Transverse colon (tissue), 4 donors: ENCODE data around the gene MED27. TPM values are rescaled to one million over a fixed set of nuclear protein-coding genes. Genes with fewer than 3 reads are reported as not detected.

Experiments used
- DNase-seq: peaks from one replicate; pipeline ENCODE4 v3.0.0-alpha.2; 2019
- H3K27ac ChIP-seq, 4 donors: fragments of 200-600 bp; sonication (generic); 2 replicates each; pipeline ENCODE4 v1.5.1; 2016 to 2018; ENCODE audit warnings: inconsistent platforms in 4 of 4
- H3K27me3 ChIP-seq: fragments of 200-600 bp; sonication (generic); 2 replicates; pipeline ENCODE4 v1.5.1; 2017; ENCODE audit warnings: inconsistent platforms
- H3K36me3 ChIP-seq, 4 donors: fragments of 200-600 bp; sonication (generic); 2 replicates each; pipeline ENCODE4 v1.5.1; 2017 to 2019; ENCODE audit warnings: inconsistent platforms in 4 of 4
- H3K4me1 ChIP-seq, 4 donors: fragments of 200-600 bp; sonication (generic); 2 replicates each; pipeline ENCODE4 v1.5.1; 2017 to 2020; ENCODE audit warnings: inconsistent platforms in 4 of 4
- H3K4me3 ChIP-seq, 4 donors: fragments of 200-600 bp; sonication (generic); 1 replicate in 1 of 4; 2 replicates in 3 of 4; pipeline versions ENCODE4 v1.5.1 to v1.6.1; 2017 to 2019; ENCODE audit warnings: inconsistent platforms in 4 of 4
- H3K9me3 ChIP-seq, 2 donors: fragments of 200-600 bp; sonication (generic); 2 replicates each; pipeline ENCODE4 v1.5.1; 2017 to 2019; ENCODE audit warnings: inconsistent platforms in 2 of 2
- CTCF ChIP-seq, 5 experiments: fragments of 200-600 bp in 3 of 5; fragments of 450-650 bp in 2 of 5; sonication (generic) in 3 of 5; IDR thresholded peaks; 1 replicate in 2 of 5; 2 replicates in 3 of 5; pipeline ENCODE4 v1.5.1; 2016 to 2017; ENCODE audit warnings: antibody characterized with exemption in 5 of 5, inconsistent platforms in 3 of 5, mild to moderate bottlenecking in 2 of 5, moderate library complexity in 1 of 5
- EP300 ChIP-seq: sonication (generic); formaldehyde crosslinking; IDR thresholded peaks from one replicate; pipeline ENCODE4 v1.6.1; 2017; ENCODE audit warnings: antibody characterized with exemption, low read depth
- POLR2A ChIP-seq: fragments of 450-650 bp; IDR thresholded peaks from one replicate; pipeline ENCODE4 v1.6.1; 2016; ENCODE audit warnings: antibody characterized with exemption, mild to moderate bottlenecking, moderate library complexity
- POLR2AphosphoS5 ChIP-seq, 3 donors: sonication (generic); formaldehyde crosslinking; IDR thresholded peaks; one replicate each; pipeline ENCODE4 v1.6.1; 2016; ENCODE audit warnings: antibody characterized with exemption in 3 of 3
- WGBS, 2 donors: methylation state at CpG; one replicate each; pipeline ENCODE4 v1.1.5; 2018; ENCODE audit warnings: low coverage in 1 of 2; 5-methylcytosine and 5-hydroxymethylcytosine counted together
- in situ Hi-C, 4 donors: fragments of 200-750 bp; cut with MboI; loops; one replicate each; pipeline versions ENCODE4 v1.15.0 to v1.15.1; 2017; ENCODE audit warnings: low sequenced_read_pairs in 3 of 4, low pct_ligation_motif_present in 1 of 4, low pct_unique_long_range_greater_than_20kb in 1 of 4
- intact Hi-C: fragments of 100-400 bp; cut with DNase I; formaldehyde crosslinking; loops from one replicate; pipeline ENCODE4 v1.15.1; 2023; ENCODE audit warnings: low total_unique reads
- total RNA-seq, 4 donors: library from RNA; depleted of rRNA; stranded (reverse); fragments of >200 nt; gene quantifications; one replicate each; pipeline ENCODE4 v1.1.0, GENCODE V29; 2016

The MED27 gene
- total RNA-seq, 4 donors from 2014 or later, result 2.6 to 12.6 (median 7.1) TPM

- peaks cover 0 to 5% (median 2%) of the 10 kb centered on the region in 4 donors for H3K4me1 ChIP-seq
- no peak for DNase-seq
- H3K9me3 ChIP-seq, result no peaks in the 10 kb centered on the region
- H3K27me3 ChIP-seq, result no peaks in the 10 kb centered on the region
- in situ Hi-C loops (no loop called here), intact Hi-C loops (no loop called here)
- no peak overlapping the region for H3K4me3 ChIP-seq
- 55% methylated on average over 4 of the region's 4 CpGs for WGBS, 2 donors
- no peak overlapping the region for H3K27ac ChIP-seq
- no peaks in the 10 kb centered on the region for H3K36me3 ChIP-seq
- TF ChIP-seq POLR2AphosphoS5 (IDR thresholded peaks at IDR 0.05) (no peak), CTCF (IDR thresholded peaks at IDR 0.05) (no peak), POLR2A (no peak), EP300 (no peak)
Measured at GRCh38 chr9:132020820-132021510, 58.7 kb downstream of the MED27 start.

DNA sequence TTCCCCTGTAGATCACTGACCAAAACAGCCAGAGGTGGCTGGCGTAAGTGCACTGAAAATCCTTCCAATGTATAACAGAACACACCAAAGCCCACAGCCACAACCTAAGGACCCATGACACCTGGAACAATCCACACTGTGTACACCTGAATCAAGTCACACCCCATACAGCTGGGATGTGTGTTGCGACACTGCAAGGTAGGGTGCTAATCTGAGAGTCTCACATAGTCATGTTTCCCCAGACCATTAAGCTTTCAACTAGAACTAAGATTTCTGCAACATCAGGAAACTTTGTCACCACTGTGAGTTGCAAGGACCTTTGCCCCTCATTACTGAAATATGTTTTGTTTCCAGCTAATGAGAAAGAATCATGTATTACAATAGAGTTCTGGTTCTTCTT, 59.4 kb downstream of the MED27 start:
- no peak overlapping the region for H3K27ac ChIP-seq
- in situ Hi-C loops (no loop called here), intact Hi-C loops (no loop called here)
- H3K9me3 ChIP-seq, result no peaks in the 10 kb centered on the region
- DNase-seq, result no peak
- H3K4me1 ChIP-seq, result peaks cover 0 to 5% (median 2%) of the 10 kb centered on the region in 4 donors
- no peaks in the 10 kb centered on the region for H3K27me3 ChIP-seq
- no peak overlapping the region for H3K4me3 ChIP-seq
- no peaks in the 10 kb centered on the region for H3K36me3 ChIP-seq
- TF ChIP-seq CTCF (IDR thresholded peaks at IDR 0.05) (no peak), POLR2A (no peak), POLR2AphosphoS5 (IDR thresholded peaks at IDR 0.05) (no peak), EP300 (no peak)
- WGBS, 2 donors, result 88% methylated on average over 2 of the region's 2 CpGs; no CpG with 5 or more reads in 1 of the 2 donors

DNA sequence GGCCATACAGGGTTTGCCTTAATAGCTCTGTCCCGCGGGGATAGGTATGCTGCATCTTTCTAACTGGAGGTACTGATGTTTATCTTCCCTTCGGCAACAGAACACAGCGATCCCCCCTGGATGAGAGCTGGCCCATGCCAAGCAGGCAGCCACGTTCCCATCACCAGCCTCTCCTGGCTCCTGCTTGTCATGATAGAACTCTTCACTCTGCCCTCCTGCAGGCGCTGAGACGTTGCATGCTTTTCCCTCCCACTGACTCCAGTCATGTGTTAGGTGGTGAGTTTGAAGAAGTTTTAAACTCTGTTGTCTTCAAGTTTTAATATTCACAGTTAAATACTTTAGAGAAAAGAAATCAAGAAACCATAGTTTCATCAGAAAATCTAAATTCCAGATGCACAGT, 60.0 kb downstream of the MED27 start:
- no peaks in the 10 kb centered on the region for H3K27me3 ChIP-seq
- H3K27ac ChIP-seq, result no peak overlapping the region
- H3K4me1 ChIP-seq, result peaks cover 0 to 5% (median 2%) of the 10 kb centered on the region in 4 donors
- no peaks in the 10 kb centered on the region for H3K36me3 ChIP-seq
- TF ChIP-seq EP300 (no peak), POLR2AphosphoS5 (IDR thresholded peaks at IDR 0.05) (no peak), POLR2A (no peak), CTCF (IDR thresholded peaks at IDR 0.05) (no peak)
- intact Hi-C loops (no loop called here), in situ Hi-C loops (no loop called here)
- no peak overlapping the region for H3K4me3 ChIP-seq
- 91% methylated on average over 7 of the region's 7 CpGs; no CpG with 5 or more reads in 1 of the 2 donors for WGBS, 2 donors
- no peak for DNase-seq
- no peaks in the 10 kb centered on the region for H3K9me3 ChIP-seq

- peaks cover 0 to 5% (median 2%) of the 10 kb centered on the region in 4 donors for H3K4me1 ChIP-seq
- WGBS, 2 donors, result 51% methylated on average over 3 of the region's 3 CpGs; no CpG with 5 or more reads in 1 of the 2 donors
- no peaks in the 10 kb centered on the region for H3K9me3 ChIP-seq
- no peaks in the 10 kb centered on the region for H3K36me3 ChIP-seq
- in situ Hi-C loops, result no loop called here
- H3K4me3 ChIP-seq, result no peak overlapping the region
- DNase-seq, result no peak
- intact Hi-C loops, result no loop called here
- no peaks in the 10 kb centered on the region for H3K27me3 ChIP-seq
- no peak overlapping the region for H3K27ac ChIP-seq
- TF ChIP-seq POLR2AphosphoS5 (IDR thresholded peaks at IDR 0.05) (no peak), EP300 (no peak), POLR2A (no peak), CTCF (IDR thresholded peaks at IDR 0.05) (no peak)
Measured at GRCh38 chr9:132018957-132019405, 60.7 kb downstream of the MED27 start.
